B cell (primary cell): ENCODE measurements around the gene MVD. TPM values are rescaled to one million over a fixed set of nuclear protein-coding genes. Genes with fewer than 3 reads are reported as not detected.
A peak's percentile ranks its signal among the peaks of the same experiment; 100 is the strongest.

Experiments
- ATAC-seq: fragments of 200-7000 bp; cut with Tn5 transposase; one replicate; pipeline ENCODE4 v1.10.0; 2021; ENCODE audit warnings: low read depth, mild to moderate bottlenecking, moderate number of reproducible peaks, moderate library complexity
- CTCF ChIA-PET: fragments of 350-600 bp; sonication (Branson Sonifier 250); formaldehyde crosslinking; loops from one replicate; lab custom pipeline; 2021; ENCODE audit warnings: antibody characterized with exemption, inconsistent platforms; lab: Charles Lee
- POLR2A ChIA-PET: fragments of 350-600 bp; sonication (Branson Sonifier 250); formaldehyde crosslinking; loops from one replicate; lab custom pipeline; 2021; ENCODE audit warnings: antibody characterized with exemption; lab: Charles Lee
- DNase-seq: peaks from one replicate; pipeline ENCODE4 v3.0.0; 2013
- H2AFZ ChIP-seq: 2 replicates; pipeline ENCODE4 v1.6.1; 2012; ENCODE audit warnings: mild to moderate bottlenecking, low read depth, low read length; ENCODE audit not compliant: insufficient read depth, poor library complexity, severe bottlenecking
- H3K27ac ChIP-seq, 2 donors: 1 replicate in 1 of 2; 2 replicates in 1 of 2; pipeline ENCODE4 v1.5.1; 2012 to 2013; ENCODE audit warnings: low read length in 2 of 2, mild to moderate bottlenecking in 2 of 2, moderate library complexity in 1 of 2
- H3K27me3 ChIP-seq, 4 experiments: fragments of 200-600 bp in 1 of 4; sonication (generic) in 1 of 4; replicated peaks in 1 of 4; 1 replicate in 2 of 4; 2 replicates in 2 of 4; pipeline versions ENCODE4 v1.6.1 to v1.7.0; 2013 to 2016; ENCODE audit warnings: low read length in 3 of 4, mild to moderate bottlenecking in 2 of 4, mixed read lengths in 1 of 4, moderate library complexity in 1 of 4; ENCODE audit not compliant: insufficient read depth in 4 of 4, control insufficient read depth in 3 of 4; ENCODE audit errors: control extremely low read depth in 1 of 4
- H3K36me3 ChIP-seq, 2 experiments: replicated peaks in 1 of 2; 1 replicate in 1 of 2; 2 replicates in 1 of 2; pipeline versions ENCODE4 v1.6.1 to v1.7.1; 2013; ENCODE audit warnings: low read length in 1 of 2; ENCODE audit not compliant: insufficient read depth in 2 of 2, control insufficient read depth in 1 of 2; ENCODE audit errors: control extremely low read depth in 1 of 2, extremely low read depth in 1 of 2
- H3K4me1 ChIP-seq, 2 donors: fragments of 200-600 bp in 1 of 2; sonication (generic) in 1 of 2; 1 replicate in 1 of 2; 2 replicates in 1 of 2; pipeline versions ENCODE4 v1.5.1 to v1.6.1; 2013 to 2017; ENCODE audit warnings: low read length in 2 of 2; ENCODE audit not compliant: control insufficient read depth in 2 of 2, insufficient read depth in 2 of 2
- H3K4me2 ChIP-seq: replicated peaks from 2 replicates; pipeline ENCODE3; 2012; ENCODE audit warnings: mild to moderate bottlenecking, low read depth, low read length; ENCODE audit not compliant: poor library complexity, severe bottlenecking
- H3K4me3 ChIP-seq, 5 experiments: fragments of 200-600 bp in 1 of 5; sonication (generic) in 1 of 5; 1 replicate in 3 of 5; 2 replicates in 2 of 5; pipeline versions ENCODE4 v1.5.1 to v1.7.0; 2011 to 2016; ENCODE audit warnings: low read length in 4 of 5, mild to moderate bottlenecking in 4 of 5, low read depth in 2 of 5, control low read depth in 1 of 5, moderate library complexity in 1 of 5; ENCODE audit not compliant: insufficient read depth in 1 of 5; ENCODE audit errors: control extremely low read depth in 1 of 5, extremely low read depth in 1 of 5
- H3K79me2 ChIP-seq: fragments of 200-600 bp; sonication (generic); one replicate; pipeline ENCODE4 v1.6.0; 2016; ENCODE audit warnings: low read length; ENCODE audit not compliant: control insufficient read depth, insufficient read depth
- H3K9ac ChIP-seq: fragments of 200-600 bp; sonication (generic); 2 replicates; pipeline ENCODE4 v1.6.1; 2017; ENCODE audit warnings: mild to moderate bottlenecking, low read length, moderate library complexity
- H3K9me3 ChIP-seq, 3 donors: one replicate each; pipeline versions ENCODE4 v1.6.1 to v1.7.1; 2013; ENCODE audit warnings: low read length in 2 of 3; ENCODE audit not compliant: control insufficient read depth in 2 of 3, insufficient read depth in 1 of 3; ENCODE audit errors: control extremely low read depth in 1 of 3
- H4K20me1 ChIP-seq: 2 replicates; pipeline ENCODE4 v1.6.0; 2012; ENCODE audit warnings: mild to moderate bottlenecking, low read length; ENCODE audit not compliant: insufficient read depth, control insufficient read depth, poor library complexity, severe bottlenecking
- H3K27ac Mint-ChIP-seq: one replicate; pipeline ENCODE4 v1.8.0; 2021; ENCODE audit warnings: mixed read lengths
- H3K27me3 Mint-ChIP-seq: one replicate; pipeline ENCODE4 v1.8.0; 2021; ENCODE audit warnings: mixed read lengths
- H3K4me1 Mint-ChIP-seq: one replicate; pipeline ENCODE4 v1.8.0; 2021; ENCODE audit warnings: mixed read lengths
- H3K4me3 Mint-ChIP-seq: one replicate; pipeline ENCODE4 v1.8.0; 2021; ENCODE audit warnings: mixed read lengths
- H3K9me3 Mint-ChIP-seq: one replicate; pipeline ENCODE4 v1.8.0; 2022; ENCODE audit warnings: mixed read lengths; ENCODE audit not compliant: insufficient read depth
- EZH2 ChIP-seq: IDR thresholded peaks from 2 replicates; pipeline ENCODE4 v1.6.1; 2012; ENCODE audit warnings: borderline replicate concordance, low read depth, mild to moderate bottlenecking, moderate library complexity, low read length; ENCODE audit not compliant: insufficient read depth, poor library complexity, severe bottlenecking
- WGBS: methylation state at CpG from one replicate; pipeline ENCODE4 v1.1.5; 2013; ENCODE audit warnings: missing lambda C conversion rate; ENCODE audit not compliant: insufficient coverage; 5-methylcytosine and 5-hydroxymethylcytosine counted together
- intact Hi-C: fragments of 100-400 bp; cut with micrococcal nuclease; formaldehyde crosslinking; loops from one replicate; pipeline ENCODE4 v1.10.0; 2022
- polyA plus RNA-seq: library from polyadenylated mRNA; depleted of rRNA; stranded (reverse); fragments of >200 nt; gene quantifications from 2 replicates; pipeline ENCODE4 v1.2.3, GENCODE V29; 2012
- total RNA-seq, 2 donors: library from RNA; stranded (reverse); fragments of 120-200 nt in 1 of 2; gene quantifications; 1 replicate in 1 of 2; 2 replicates in 1 of 2; pipeline versions ENCODE4 v1.2.3 to v1.2.4, GENCODE V29; 2013 to 2022
- TF ChIP-seq, protein P1 (sequence below): fragments of 200-600 bp; IDR thresholded peaks from one replicate; pipeline ENCODE4 v1.8.0; 2022; ENCODE audit warnings: antibody characterized with exemption, mild to moderate bottlenecking

MVD gene
- total and polyA plus RNA-seq, 2 donors (not counting 1 experiment from before 2014, with no cell fraction given): 40.9 to 95.4 TPM

DNA sequence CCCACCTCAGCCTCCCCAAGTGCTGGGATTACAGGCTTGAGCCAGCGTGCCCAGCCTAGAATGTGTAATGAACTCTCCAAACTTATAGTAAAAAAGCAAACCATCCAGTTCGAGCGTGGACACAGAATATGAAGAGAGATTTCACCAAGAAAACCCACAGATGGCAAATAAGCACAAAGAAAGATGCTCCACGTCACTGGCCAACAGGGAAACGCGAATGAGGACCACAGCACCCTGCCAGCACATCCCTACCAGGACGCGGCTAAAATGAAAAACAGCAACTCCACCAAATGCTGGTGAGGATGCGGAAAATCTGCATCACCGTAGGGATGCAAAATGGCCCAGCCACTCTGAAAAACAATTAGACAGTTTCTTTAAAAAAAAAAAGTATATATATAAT, 1.4 kb downstream of the MVD start:
- Mint-ChIP-seq H3K27me3 (no peaks in the 10 kb centered on the region), H3K4me1 (peaks cover 31% of the 10 kb centered on the region)
- POLR2A ChIA-PET: no interaction called here

GRCh38 chr16:88659160-88659559, 3.7 kb downstream of the MVD start:
- H3K27ac Mint-ChIP-seq: no peak overlapping the region
- WGBS: over 99% methylated on average over 25 of the region's 25 CpGs
- no peak for ATAC-seq
- ChIA-PET CTCF (no interaction called here), POLR2A (interaction anchor here (0.6 kb wide), 1 partner anchor 125 kb away, joined by 3 read pairs; no protein-coding TSS in a partner anchor)
- Histone ChIP-seq H4K20me1 (no peaks in the 10 kb centered on the region), H3K27me3 (no peaks in the 10 kb centered on the region), H3K36me3 (peaks cover 0 to 14% of the 10 kb centered on the region in 2 experiments), H3K9me3 (no peaks in the 10 kb centered on the region), H3K4me3 (no peak overlapping the region), H3K27ac (no peak overlapping the region), H3K4me2 (no peak overlapping the region), H3K79me2 (peaks cover 66% of the 10 kb centered on the region), H3K4me1 (peaks cover 17 to 25% of the 10 kb centered on the region in 2 donors), H3K9ac (no peak overlapping the region), H2AFZ (no peak overlapping the region)
- TF ChIP-seq EZH2: no peak
- TF ChIP-seq, protein P1, sequence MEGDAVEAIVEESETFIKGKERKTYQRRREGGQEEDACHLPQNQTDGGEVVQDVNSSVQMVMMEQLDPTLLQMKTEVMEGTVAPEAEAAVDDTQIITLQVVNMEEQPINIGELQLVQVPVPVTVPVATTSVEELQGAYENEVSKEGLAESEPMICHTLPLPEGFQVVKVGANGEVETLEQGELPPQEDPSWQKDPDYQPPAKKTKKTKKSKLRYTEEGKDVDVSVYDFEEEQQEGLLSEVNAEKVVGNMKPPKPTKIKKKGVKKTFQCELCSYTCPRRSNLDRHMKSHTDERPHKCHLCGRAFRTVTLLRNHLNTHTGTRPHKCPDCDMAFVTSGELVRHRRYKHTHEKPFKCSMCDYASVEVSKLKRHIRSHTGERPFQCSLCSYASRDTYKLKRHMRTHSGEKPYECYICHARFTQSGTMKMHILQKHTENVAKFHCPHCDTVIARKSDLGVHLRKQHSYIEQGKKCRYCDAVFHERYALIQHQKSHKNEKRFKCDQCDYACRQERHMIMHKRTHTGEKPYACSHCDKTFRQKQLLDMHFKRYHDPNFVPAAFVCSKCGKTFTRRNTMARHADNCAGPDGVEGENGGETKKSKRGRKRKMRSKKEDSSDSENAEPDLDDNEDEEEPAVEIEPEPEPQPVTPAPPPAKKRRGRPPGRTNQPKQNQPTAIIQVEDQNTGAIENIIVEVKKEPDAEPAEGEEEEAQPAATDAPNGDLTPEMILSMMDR: no peak
- intact Hi-C loops: no loop called here
- peaks cover 24% of the 10 kb centered on the region for H3K4me1 Mint-ChIP-seq
- no peak overlapping the region for H3K4me3 Mint-ChIP-seq
- no peaks in the 10 kb centered on the region for H3K27me3 Mint-ChIP-seq
- DNase-seq: no peak
- no peaks in the 10 kb centered on the region for H3K9me3 Mint-ChIP-seq

More for the DNA sequence above, 1.4 kb downstream of the MVD start:
- no peaks in the 10 kb centered on the region for H4K20me1 ChIP-seq
- Mint-ChIP-seq H3K27ac (peak overlapping the region; percentile 47), H3K4me3 (peak overlapping the region; percentile 46), H3K9me3 (no peaks in the 10 kb centered on the region)
- peaks cover 0 to 8% of the 10 kb centered on the region in 2 experiments for H3K36me3 ChIP-seq
- no peak for TF ChIP-seq EZH2
- TF ChIP-seq, protein P1: no peak
- no peak overlapping the region for H2AFZ ChIP-seq
- no peak overlapping the region for H3K4me2 ChIP-seq
- no peak overlapping the region for H3K4me3 ChIP-seq
- CTCF ChIA-PET: no interaction called here
- H3K27me3 ChIP-seq: no peaks in the 10 kb centered on the region
- WGBS: 83% methylated on average over 4 of the region's 10 CpGs
- DNase-seq: no peak
- no peak overlapping the region for H3K27ac ChIP-seq
- ATAC-seq: no peak
- no peaks in the 10 kb centered on the region for H3K9me3 ChIP-seq
- intact Hi-C loops: no loop called here
- peaks cover 18 to 30% of the 10 kb centered on the region in 2 donors for H3K4me1 ChIP-seq
- H3K79me2 ChIP-seq: peaks cover 64% of the 10 kb centered on the region
- no peak overlapping the region for H3K9ac ChIP-seq
